OCI-M2 (cell line): Measurements from ENCODE around the gene HTR4.

Experiments used
- DNase-seq: peaks from one replicate; lab custom pipeline; 2025; ENCODE audit not compliant: unreplicated experiment; lab: John Stamatoyannopoulos, UW

The HTR4 gene

GRCh38 chr5:148443241-148443640 is 211.1 kb downstream of the HTR4 start:
- no peak for DNase-seq

GRCh38 chr5:148438933-148439332 is 215.4 kb downstream of the HTR4 start:
- DNase-seq: no peak

- no peak for DNase-seq
Measured at GRCh38 chr5:148437249-148437648, 217.1 kb downstream of the HTR4 start.

- no peak for DNase-seq
Measured at GRCh38 chr5:148436029-148436428, 218.3 kb downstream of the HTR4 start.

GRCh38 chr5:148433826-148434225 is 220.5 kb downstream of the HTR4 start:
- DNase-seq: no peak
